ENCODE results near the gene BICD2. TPM values are rescaled to one million over a fixed set of nuclear protein-coding genes. Genes with fewer than 3 reads are reported as not detected.

BICD2 gene
- total and polyA plus RNA-seq, 4 donors: 2.5 to 16.0 (median 11.2) TPM

- H3K27ac ChIP-seq (ENCODE audit: low read depth in 1 of 2, low read length in 2 of 2): no peak overlapping the region
- H3K9me3 ChIP-seq (ENCODE audit: control insufficient read depth in 4 of 4, low read length in 3 of 4): no peaks in the 10 kb centered on the region
- 91% methylated on average over 16 of the region's 16 CpGs for WGBS
- no peaks in the 10 kb centered on the region for H3K27me3 ChIP-seq (ENCODE audit: control insufficient read depth in 4 of 4, insufficient read depth in 4 of 4, low read length in 3 of 4)
- peaks cover 5 to 52% (median 30%) of the 10 kb centered on the region in 4 donors for H3K36me3 ChIP-seq (ENCODE audit: control insufficient read depth in 4 of 4, insufficient read depth in 3 of 4, low read depth in 1 of 4, low read length in 3 of 4)
- no peak overlapping the region for H3K9ac ChIP-seq (ENCODE audit: low read depth in 1 of 2, low read length in 2 of 2)
- TF ChIP-seq FOXA2 (IDR thresholded peaks at IDR 0.05) (no peak), SP1 (IDR thresholded peaks at IDR 0.05) (no peak), EGR1 (IDR thresholded peaks at IDR 0.05; ENCODE audit: low read depth in 2 of 2) (no peak), JUND (IDR thresholded peaks at IDR 0.05) (no peak), ATF3 (IDR thresholded peaks at IDR 0.05) (no peak)
- no peak overlapping the region for H3K4me3 ChIP-seq (ENCODE audit: low read depth in 1 of 3, low read length in 3 of 3)
- H3K4me1 ChIP-seq (ENCODE audit: control insufficient read depth in 4 of 4, insufficient read depth in 4 of 4, low read length in 3 of 4): peaks cover 0 to 6% (median 1%) of the 10 kb centered on the region in 4 donors
- DNase-seq (ENCODE audit: low spot score): peak; percentile 22
Measured at GRCh38 chr9:92722386-92723298, 42.0 kb downstream of the BICD2 start.

GRCh38 chr9:92721548-92721947 is 43.1 kb downstream of the BICD2 start:
- H3K27ac ChIP-seq (ENCODE audit: low read depth in 1 of 2, low read length in 2 of 2): no peak overlapping the region
- no peak for TF ChIP-seq ZBTB33 (IDR thresholded peaks at IDR 0.05)
- TF ChIP-seq JUND (IDR thresholded peaks at IDR 0.05): no peak
- no peak for TF ChIP-seq TAF1 (conservative IDR thresholded peaks at IDR 0.05)
- TF ChIP-seq GABPA (IDR thresholded peaks at IDR 0.05 in 1 of 2, conservative IDR thresholded peaks at IDR 0.05 in 1 of 2): no peak
- no peak for TF ChIP-seq ATF3 (IDR thresholded peaks at IDR 0.05)
- no peak for TF ChIP-seq HNF4A (conservative IDR thresholded peaks at IDR 0.05)
- no peak for TF ChIP-seq EGR1 (IDR thresholded peaks at IDR 0.05; ENCODE audit: low read depth in 2 of 2)
- no peak for TF ChIP-seq YY1 (IDR thresholded peaks at IDR 0.05)
- TF ChIP-seq RXRA (IDR thresholded peaks at IDR 0.05): no peak
- no peak for TF ChIP-seq FOXA2 (IDR thresholded peaks at IDR 0.05)
- TF ChIP-seq CTCF (IDR thresholded peaks at IDR 0.05; ENCODE audit: low read depth, low read length, missing input control): no peak
- no peaks in the 10 kb centered on the region for H3K9me3 ChIP-seq (ENCODE audit: control insufficient read depth in 4 of 4, low read length in 3 of 4)
- H3K27me3 ChIP-seq (ENCODE audit: control insufficient read depth in 4 of 4, insufficient read depth in 4 of 4, low read length in 3 of 4): no peaks in the 10 kb centered on the region
- H3K4me3 ChIP-seq (ENCODE audit: low read depth in 1 of 3, low read length in 3 of 3): no peak overlapping the region
- 90% methylated on average over 7 of the region's 7 CpGs for WGBS
- H3K36me3 ChIP-seq (ENCODE audit: control insufficient read depth in 4 of 4, insufficient read depth in 3 of 4, low read depth in 1 of 4, low read length in 3 of 4): peaks cover 6 to 55% (median 34%) of the 10 kb centered on the region in 4 donors
- H3K4me1 ChIP-seq (ENCODE audit: control insufficient read depth in 4 of 4, insufficient read depth in 4 of 4, low read length in 3 of 4): peaks cover 0 to 4% (median 1%) of the 10 kb centered on the region in 4 donors
- no peak for DNase-seq (ENCODE audit: low spot score)
- no peak overlapping the region for H3K9ac ChIP-seq (ENCODE audit: low read depth in 1 of 2, low read length in 2 of 2)
